ENCODE results near the gene SAP25.

The SAP25 gene

DNA sequence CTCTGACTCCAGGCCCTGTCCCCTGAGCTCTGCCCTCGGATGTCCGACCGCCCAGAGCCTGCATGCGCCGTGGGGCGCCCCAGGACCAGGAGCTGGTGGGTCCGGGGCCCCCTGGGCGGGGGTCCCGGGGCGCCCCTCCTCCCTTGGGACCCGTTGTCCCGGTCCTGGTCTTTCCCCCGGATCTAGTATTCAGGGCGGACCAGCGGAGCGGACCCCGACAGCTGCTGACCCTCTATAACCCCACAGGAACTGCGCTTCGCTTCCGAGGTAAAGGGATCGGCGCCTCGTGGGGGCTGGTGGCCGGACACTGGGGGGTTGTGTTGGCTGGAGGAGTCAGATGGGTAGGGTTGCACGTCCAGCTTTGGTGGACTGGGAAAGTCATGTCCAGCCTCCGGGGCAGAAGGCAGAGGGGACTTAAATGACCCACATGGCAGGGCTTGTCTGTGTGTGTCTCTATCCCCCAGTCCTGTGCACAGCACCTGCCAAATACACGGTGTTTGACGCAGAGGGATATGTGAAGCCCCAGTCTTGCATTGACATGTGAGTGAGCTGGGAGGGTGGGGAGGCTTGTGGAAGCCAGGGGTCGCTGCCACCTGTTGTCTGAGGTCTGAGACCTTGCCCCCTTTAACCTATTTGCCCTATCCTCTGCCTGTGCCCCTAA is 39.2 kb upstream of the SAP25 start:
- no peak for TF ChIP-seq CTCF (IDR thresholded peaks at IDR 0.05; ENCODE audit: low read depth, low read length)
- H3K4me3 ChIP-seq (ENCODE audit: low read depth, low read length) = peak overlapping the region; percentile 86

DNA sequence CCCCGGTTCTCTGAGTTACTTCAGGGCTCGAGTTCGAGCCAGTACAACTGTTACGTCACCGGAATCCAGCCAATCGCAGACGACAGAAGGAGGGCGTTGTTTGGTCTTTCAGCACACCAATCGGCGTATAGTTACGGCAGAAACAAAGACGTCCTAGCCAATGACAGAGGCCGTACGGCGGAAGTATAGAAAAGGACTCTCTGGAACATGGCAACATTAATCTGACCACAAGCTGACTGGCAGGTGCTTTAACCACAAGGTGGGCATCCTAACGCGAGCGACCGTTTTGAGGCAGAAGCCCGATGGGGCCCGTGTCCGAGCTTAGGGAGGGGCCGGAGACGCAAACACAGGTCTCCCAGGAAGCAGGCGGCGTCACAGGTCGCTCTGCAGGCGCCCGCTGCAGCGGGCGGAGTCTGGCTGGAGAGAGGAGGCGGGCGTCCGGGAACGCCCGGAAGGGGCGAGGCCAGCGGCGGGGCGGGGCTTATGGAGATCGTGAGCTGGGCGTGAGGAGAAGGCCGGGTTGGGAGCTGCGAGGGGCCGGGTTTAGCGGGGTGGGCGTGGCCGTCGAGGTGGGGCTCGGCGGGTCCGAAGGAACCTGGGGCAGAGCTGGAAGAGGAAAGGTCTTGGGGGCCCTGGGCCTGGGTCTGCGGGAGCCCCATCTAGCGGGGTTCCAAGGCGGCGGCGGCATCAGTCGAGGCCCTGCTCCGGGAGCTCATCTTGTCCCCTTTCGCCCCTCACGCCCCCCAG is 38.5 kb upstream of the SAP25 start, which contains the start of gene MOSPD3:
Gene MOSPD3 (plus strand): TSS at position 558 of the 747 bp plus-strand sequence. CDS start 252 bp downstream, outside the sequence.
- TF ChIP-seq CTCF (IDR thresholded peaks at IDR 0.05; ENCODE audit: low read depth, low read length) = no peak
- H3K4me3 ChIP-seq (ENCODE audit: low read depth, low read length) = peak within 1 kb of the TSS; percentile 86

DNA sequence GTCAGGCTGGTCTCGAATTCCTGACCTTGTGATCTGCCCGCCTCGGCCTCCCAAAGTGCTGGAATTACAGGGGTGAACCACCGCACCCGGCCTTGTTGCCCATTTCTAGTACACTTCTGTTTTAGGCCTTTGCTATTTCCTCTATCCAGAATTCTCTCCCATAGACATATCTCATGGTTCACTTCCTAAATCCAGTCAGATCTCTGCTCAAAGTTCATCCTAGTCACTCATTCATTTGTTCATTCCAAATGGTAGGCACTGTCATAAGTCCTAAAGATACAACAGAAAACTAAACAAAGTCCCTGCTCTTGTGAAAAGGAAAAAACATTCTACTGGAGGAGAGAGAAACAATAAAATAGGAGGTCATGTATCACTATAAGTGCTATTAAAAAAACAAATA is 36.3 kb upstream of the SAP25 start:
- TF ChIP-seq CTCF (IDR thresholded peaks at IDR 0.05; ENCODE audit: low read depth, low read length) = no peak
- H3K4me3 ChIP-seq (ENCODE audit: low read depth, low read length) = no peak overlapping the region

- no peak overlapping the region for H3K4me3 ChIP-seq (ENCODE audit: low read depth, low read length)
- no peak for TF ChIP-seq CTCF (IDR thresholded peaks at IDR 0.05; ENCODE audit: low read depth, low read length)
Observed at GRCh38 chr7:100607111-100607510, 33.4 kb upstream of the SAP25 start.

GRCh38 chr7:100606313-100606712 is 32.6 kb upstream of the SAP25 start:
- no peak for TF ChIP-seq CTCF (IDR thresholded peaks at IDR 0.05; ENCODE audit: low read depth, low read length)
- H3K4me3 ChIP-seq (ENCODE audit: low read depth, low read length) = no peak overlapping the region

DNA sequence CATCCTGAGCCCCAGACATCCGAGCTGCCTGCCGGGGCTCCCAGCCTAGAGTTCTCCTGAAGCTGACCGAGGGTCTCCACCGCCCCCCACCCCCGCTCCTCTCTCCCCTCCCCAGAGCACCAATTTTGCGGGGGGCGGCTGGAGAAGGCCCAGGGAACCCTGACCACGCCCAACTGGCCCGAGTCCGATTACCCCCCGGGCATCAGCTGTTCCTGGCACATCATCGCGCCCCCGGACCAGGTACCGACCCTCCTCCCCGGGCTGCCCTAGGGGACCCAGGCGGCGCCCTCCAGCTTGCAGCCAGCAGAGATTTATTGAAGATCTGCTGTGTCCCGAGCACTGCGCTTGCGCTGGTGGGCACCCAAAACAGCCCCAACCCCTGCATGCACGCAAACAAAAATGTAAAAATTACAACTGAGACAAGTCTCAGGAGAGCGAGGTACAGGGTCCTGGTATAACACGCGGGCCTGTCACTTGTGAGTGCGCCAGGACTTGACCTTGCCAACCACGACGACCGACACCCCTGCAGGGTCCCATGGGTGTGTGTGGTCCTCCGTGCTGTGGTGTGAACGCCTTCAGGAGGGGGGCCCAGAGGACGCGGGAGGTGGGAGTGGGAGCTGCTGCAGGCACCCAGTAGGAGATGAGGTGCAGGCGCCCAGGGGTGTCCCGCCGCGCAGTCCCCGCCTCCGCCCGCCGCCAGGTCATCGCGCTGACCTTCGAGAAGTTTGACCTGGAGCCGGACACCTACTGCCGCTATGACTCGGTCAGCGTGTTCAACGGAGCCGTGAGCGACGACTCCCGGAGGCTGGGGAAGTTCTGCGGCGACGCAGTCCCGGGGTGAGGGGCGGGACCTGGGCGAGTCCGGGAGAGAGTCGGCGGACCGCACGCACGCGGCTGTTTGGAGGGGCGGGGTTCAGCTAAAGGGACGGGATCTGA is 31.5 kb upstream of the SAP25 start:
- no peak for TF ChIP-seq CTCF (IDR thresholded peaks at IDR 0.05; ENCODE audit: low read depth, low read length)
- peak overlapping the region; percentile 55 for H3K4me3 ChIP-seq (ENCODE audit: low read depth, low read length)
